Measurements from ENCODE around the gene TRIM33. TPM values are rescaled to one million over a fixed set of nuclear protein-coding genes. Genes with fewer than 3 reads are reported as not detected.

TRIM33 gene
- total and polyA plus RNA-seq, 2 donors (not counting 3 experiments of a cell fraction or from before 2014, with no cell fraction given), result 10.3 to 29.1 TPM

DNA sequence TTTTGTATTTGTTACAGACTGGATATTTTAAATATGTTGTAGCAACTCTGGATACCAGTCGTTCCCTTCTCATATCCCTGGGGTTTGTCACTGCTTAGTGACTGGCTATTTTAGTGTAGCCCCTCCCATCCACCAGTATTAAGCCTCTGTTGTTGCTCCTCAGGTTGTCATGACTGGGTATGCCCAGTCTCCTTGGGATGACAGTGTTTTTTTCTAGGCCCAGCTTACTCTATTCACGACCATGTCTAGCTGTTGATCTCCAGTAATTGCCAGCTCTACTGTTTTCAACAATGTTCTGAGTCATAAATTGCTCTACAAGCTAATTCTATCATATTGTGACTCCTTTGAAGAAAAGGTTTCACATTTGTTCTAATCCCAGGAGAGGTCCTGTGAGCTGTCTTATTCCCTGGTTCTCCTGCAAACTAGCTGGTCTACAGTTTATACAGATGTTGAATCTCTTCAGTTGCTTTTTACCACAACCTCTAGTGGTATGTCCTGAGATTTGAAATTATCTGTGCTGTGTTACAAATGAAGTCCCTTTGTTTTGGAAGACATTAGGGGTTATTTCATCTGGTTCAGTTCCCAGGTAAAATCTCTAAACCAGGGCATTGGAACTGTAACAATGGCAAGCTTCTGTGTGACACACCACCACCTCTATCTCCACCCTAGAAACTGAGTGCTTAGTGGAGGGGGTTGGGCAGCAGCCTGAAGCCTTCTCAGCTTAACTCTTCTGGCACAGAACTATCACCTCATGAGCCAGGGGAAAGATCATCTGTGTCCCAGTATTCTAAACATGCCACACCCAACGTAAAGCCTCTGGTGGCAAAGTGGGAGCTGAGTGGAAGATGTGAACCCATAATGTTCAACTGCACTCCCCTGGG lies 124.6 kb downstream of the TRIM33 start:
- FAIRE-seq (no peak), DNase-seq (ENCODE audit: low read depth, low spot score) (no peak)
- TF ChIP-seq POLR2AphosphoS5 (IDR thresholded peaks at IDR 0.05; ENCODE audit: insufficient read depth, low read depth, low read length), result no peak
- TF ChIP-seq, protein P1, sequence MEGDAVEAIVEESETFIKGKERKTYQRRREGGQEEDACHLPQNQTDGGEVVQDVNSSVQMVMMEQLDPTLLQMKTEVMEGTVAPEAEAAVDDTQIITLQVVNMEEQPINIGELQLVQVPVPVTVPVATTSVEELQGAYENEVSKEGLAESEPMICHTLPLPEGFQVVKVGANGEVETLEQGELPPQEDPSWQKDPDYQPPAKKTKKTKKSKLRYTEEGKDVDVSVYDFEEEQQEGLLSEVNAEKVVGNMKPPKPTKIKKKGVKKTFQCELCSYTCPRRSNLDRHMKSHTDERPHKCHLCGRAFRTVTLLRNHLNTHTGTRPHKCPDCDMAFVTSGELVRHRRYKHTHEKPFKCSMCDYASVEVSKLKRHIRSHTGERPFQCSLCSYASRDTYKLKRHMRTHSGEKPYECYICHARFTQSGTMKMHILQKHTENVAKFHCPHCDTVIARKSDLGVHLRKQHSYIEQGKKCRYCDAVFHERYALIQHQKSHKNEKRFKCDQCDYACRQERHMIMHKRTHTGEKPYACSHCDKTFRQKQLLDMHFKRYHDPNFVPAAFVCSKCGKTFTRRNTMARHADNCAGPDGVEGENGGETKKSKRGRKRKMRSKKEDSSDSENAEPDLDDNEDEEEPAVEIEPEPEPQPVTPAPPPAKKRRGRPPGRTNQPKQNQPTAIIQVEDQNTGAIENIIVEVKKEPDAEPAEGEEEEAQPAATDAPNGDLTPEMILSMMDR (IDR thresholded peaks at IDR 0.05; ENCODE audit: extremely low read depth in 1 of 2, insufficient read depth in 1 of 2, low read depth in 1 of 2, low read length in 2 of 2), result no peak
- no peak for TF ChIP-seq POLR2A (IDR thresholded peaks at IDR 0.05; ENCODE audit: low read depth, low read length)
- no peak for TF ChIP-seq FOS (IDR thresholded peaks at IDR 0.05; ENCODE audit: borderline replicate concordance, insufficient read depth, low read length)
- TF ChIP-seq, protein P2, sequence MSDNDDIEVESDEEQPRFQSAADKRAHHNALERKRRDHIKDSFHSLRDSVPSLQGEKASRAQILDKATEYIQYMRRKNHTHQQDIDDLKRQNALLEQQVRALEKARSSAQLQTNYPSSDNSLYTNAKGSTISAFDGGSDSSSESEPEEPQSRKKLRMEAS (IDR thresholded peaks at IDR 0.05; ENCODE audit: insufficient read depth, insufficient read length), result no peak
- TF ChIP-seq MYC (IDR thresholded peaks at IDR 0.05; ENCODE audit: low read depth, low read length), result no peak
- TF ChIP-seq JUN (IDR thresholded peaks at IDR 0.05; ENCODE audit: borderline replicate concordance, insufficient read depth, insufficient read length, low read depth), result no peak
- TF ChIP-seq GATA2 (IDR thresholded peaks at IDR 0.05; ENCODE audit: insufficient read depth, insufficient read length, low read depth, low read length), result no peak
- no peak for TF ChIP-seq EZH2 (IDR thresholded peaks at IDR 0.05; ENCODE audit: borderline replicate concordance, low read depth, low read length, severe bottlenecking)
- ChIA-PET CTCF (interaction anchor here (1.8 to 1.9 kb wide), 2 partner anchors 21 to 407 kb away, joined by 5 to 7 read pairs; partner anchors contain the start of gene OLFML3), POLR2A (no interaction called here)
- Histone ChIP-seq H3K9ac (replicated peaks; ENCODE audit: extremely low read depth, insufficient read depth, low read length) (no peak overlapping the region), H3K4me1 (ENCODE audit: control insufficient read depth, extremely low read depth, insufficient read depth, low read length) (no peaks in the 10 kb centered on the region), H3K9me3 (replicated peaks; ENCODE audit: control insufficient read depth, insufficient read depth, low read length) (no peaks in the 10 kb centered on the region), H3K79me2 (ENCODE audit: control insufficient read depth, insufficient read depth, low read length) (no peaks in the 10 kb centered on the region), H3K4me2 (ENCODE audit: insufficient read depth, low read length) (no peak overlapping the region), H2AFZ (ENCODE audit: low read depth, low read length) (no peak overlapping the region), H4K20me1 (replicated peaks; ENCODE audit: control insufficient read depth, extremely low read depth, insufficient read depth, low read length) (no peaks in the 10 kb centered on the region), H3K9me1 (replicated peaks; ENCODE audit: control insufficient read depth, extremely low read depth, insufficient read depth, low read length) (no peaks in the 10 kb centered on the region), H3K27ac (ENCODE audit: insufficient read depth, low read depth, low read length) (no peak overlapping the region), H3K27me3 (ENCODE audit: control insufficient read depth in 2 of 2, insufficient read depth in 2 of 2, low read length in 2 of 2) (no peaks in the 10 kb centered on the region), H3K36me3 (ENCODE audit: control insufficient read depth in 2 of 2, extremely low read depth in 1 of 2, insufficient read depth in 2 of 2, low read length in 2 of 2) (no peaks in the 10 kb centered on the region), H3K4me3 (replicated peaks in 1 of 3; ENCODE audit: insufficient read depth in 1 of 3, low read depth in 1 of 3, low read length in 3 of 3) (no peak overlapping the region)
- intact Hi-C loops (cut with micrococcal nuclease), result no loop called here
- BruUV-seq (replicated peaks), result no TSS peak
- dilution Hi-C loops (cut with MboI; ENCODE audit: extremely low pct_ligation_motif_present, low sequenced_read_pairs), result no loop called here

Data from endothelial cell of umbilical vein (primary cell).